Suprapubic skin (tissue), 4 donors: Measurements from ENCODE around the gene SLC25A33.

Experiments used
- CTCF ChIP-seq, 2 donors: fragments of 200-600 bp in 1 of 2; fragments of 450-650 bp in 1 of 2; sonication (generic) in 1 of 2; IDR thresholded peaks; one replicate each; pipeline ENCODE4 v1.5.1; 2016 to 2019; ENCODE audit warnings: antibody characterized with exemption in 2 of 2, mild to moderate bottlenecking in 1 of 2, moderate library complexity in 1 of 2
- EP300 ChIP-seq: sonication (generic); formaldehyde crosslinking; IDR thresholded peaks from one replicate; pipeline ENCODE4 v1.6.1; 2017; ENCODE audit warnings: antibody characterized with exemption
- POLR2A ChIP-seq, 2 donors: fragments of 450-650 bp; IDR thresholded peaks; one replicate each; pipeline ENCODE4 v1.6.1; 2017; ENCODE audit warnings: antibody characterized with exemption in 2 of 2, mild to moderate bottlenecking in 2 of 2, moderate library complexity in 2 of 2
- POLR2AphosphoS5 ChIP-seq, 3 donors: sonication (generic); formaldehyde crosslinking; IDR thresholded peaks; one replicate each; pipeline ENCODE4 v1.6.1; 2017; ENCODE audit warnings: antibody characterized with exemption in 3 of 3

GRCh38 chr1:9569267-9569666, 30.0 kb downstream of the SLC25A33 start:
- no peak for TF ChIP-seq CTCF (IDR thresholded peaks at IDR 0.05)
- no peak for TF ChIP-seq POLR2A (IDR thresholded peaks at IDR 0.05)
- TF ChIP-seq EP300 = no peak
- TF ChIP-seq POLR2AphosphoS5 (IDR thresholded peaks at IDR 0.05) = no peak
